NT2/D1 (cell line): ENCODE data around the gene GREB1.

Source experiments
- YY1 ChIP-seq: IDR thresholded peaks from 2 replicates; pipeline ENCODE4 v1.6.1; 2011; ENCODE audit not compliant: insufficient read length, insufficient read depth
- ZNF274 ChIP-seq: IDR thresholded peaks from 2 replicates; pipeline ENCODE4 v1.6.1; 2011; ENCODE audit warnings: mild to moderate bottlenecking, low read depth, low read length

- TF ChIP-seq YY1, result no peak
- TF ChIP-seq ZNF274, result no peak
Measured at GRCh38 chr2:11597538-11598225, 63.8 kb downstream of the GREB1 start.
